Measurements from ENCODE around the gene MTARC2. TPM values are rescaled to one million over a fixed set of nuclear protein-coding genes. Genes with fewer than 3 reads are reported as not detected.

The MTARC2 gene
- polyA plus RNA-seq, 1 of the 3 experiments (the other 2 are of a cell fraction), result 6.1 TPM

DNA sequence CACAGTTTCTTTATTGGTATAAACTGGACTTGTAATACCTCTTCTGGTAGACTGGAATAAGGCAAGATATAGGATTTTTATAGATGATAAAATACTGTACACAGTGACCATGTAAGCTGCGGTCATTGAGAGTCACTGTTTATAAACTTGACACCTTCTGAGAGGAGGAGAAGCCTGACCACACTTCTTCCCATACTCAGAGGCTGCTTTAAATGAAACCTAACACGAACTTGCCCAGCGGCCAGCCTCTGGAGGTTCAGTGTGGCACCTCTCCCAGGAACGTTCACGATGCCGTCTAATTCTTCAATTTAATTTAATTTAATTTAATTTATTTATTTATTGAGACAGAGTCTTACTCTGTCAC is 61.0 kb downstream of the MTARC2 start (continued):
- TF ChIP-seq EP300 (IDR thresholded peaks at IDR 0.05; ENCODE audit: borderline replicate concordance in 1 of 2, low read depth in 1 of 2, low read length in 1 of 2) (no peak), NFIC (IDR thresholded peaks at IDR 0.05; ENCODE audit: borderline replicate concordance) (no peak), EZH2phosphoT487 (IDR thresholded peaks at IDR 0.05; ENCODE audit: borderline replicate concordance, low read depth) (no peak), IRF3 (IDR thresholded peaks at IDR 0.05; ENCODE audit: low read depth, low read length) (no peak), RAD21 (IDR thresholded peaks at IDR 0.05; ENCODE audit: low read length) (no peak), USF2 (IDR thresholded peaks at IDR 0.05; ENCODE audit: borderline replicate concordance, low read depth, low read length) (no peak), MAX (IDR thresholded peaks at IDR 0.05; ENCODE audit: low read depth) (no peak), FOXM1 (IDR thresholded peaks at IDR 0.05; ENCODE audit: low read depth) (no peak), RCOR1 (IDR thresholded peaks at IDR 0.05; ENCODE audit: low read length) (no peak), NRF1 (IDR thresholded peaks at IDR 0.05; ENCODE audit: low read depth, low read length) (no peak)

GRCh38 chr1:220809704-220810103 is 61.6 kb downstream of the MTARC2 start:
- TF ChIP-seq RAD21 (IDR thresholded peaks at IDR 0.05; ENCODE audit: low read length), result no peak
- no peak for TF ChIP-seq USF2 (IDR thresholded peaks at IDR 0.05; ENCODE audit: borderline replicate concordance, low read depth, low read length)
- no peak for TF ChIP-seq FOXM1 (IDR thresholded peaks at IDR 0.05; ENCODE audit: low read depth)
- no peak for TF ChIP-seq SIN3A (IDR thresholded peaks at IDR 0.05; ENCODE audit: borderline replicate concordance, low read depth, low read length)
- no peak for TF ChIP-seq MXI1 (IDR thresholded peaks at IDR 0.05; ENCODE audit: low read depth, low read length)
- no peak for TF ChIP-seq FOSL2 (IDR thresholded peaks at IDR 0.05; ENCODE audit: borderline replicate concordance, low read depth)
- no peak for TF ChIP-seq RFX5 (IDR thresholded peaks at IDR 0.05; ENCODE audit: low read length)
- no peak for TF ChIP-seq ELF1 (IDR thresholded peaks at IDR 0.05)
- no peak for TF ChIP-seq RXRA (IDR thresholded peaks at IDR 0.05; ENCODE audit: borderline replicate concordance, low read depth)
- no peak for TF ChIP-seq EP300 (IDR thresholded peaks at IDR 0.05; ENCODE audit: borderline replicate concordance in 1 of 2, low read depth in 1 of 2, low read length in 1 of 2)
- no peak for TF ChIP-seq TCF12 (IDR thresholded peaks at IDR 0.05)
- TF ChIP-seq NFIC (IDR thresholded peaks at IDR 0.05; ENCODE audit: borderline replicate concordance), result no peak
- no peak for TF ChIP-seq YY1 (IDR thresholded peaks at IDR 0.05; ENCODE audit: low read depth)
- TF ChIP-seq, protein P1, sequence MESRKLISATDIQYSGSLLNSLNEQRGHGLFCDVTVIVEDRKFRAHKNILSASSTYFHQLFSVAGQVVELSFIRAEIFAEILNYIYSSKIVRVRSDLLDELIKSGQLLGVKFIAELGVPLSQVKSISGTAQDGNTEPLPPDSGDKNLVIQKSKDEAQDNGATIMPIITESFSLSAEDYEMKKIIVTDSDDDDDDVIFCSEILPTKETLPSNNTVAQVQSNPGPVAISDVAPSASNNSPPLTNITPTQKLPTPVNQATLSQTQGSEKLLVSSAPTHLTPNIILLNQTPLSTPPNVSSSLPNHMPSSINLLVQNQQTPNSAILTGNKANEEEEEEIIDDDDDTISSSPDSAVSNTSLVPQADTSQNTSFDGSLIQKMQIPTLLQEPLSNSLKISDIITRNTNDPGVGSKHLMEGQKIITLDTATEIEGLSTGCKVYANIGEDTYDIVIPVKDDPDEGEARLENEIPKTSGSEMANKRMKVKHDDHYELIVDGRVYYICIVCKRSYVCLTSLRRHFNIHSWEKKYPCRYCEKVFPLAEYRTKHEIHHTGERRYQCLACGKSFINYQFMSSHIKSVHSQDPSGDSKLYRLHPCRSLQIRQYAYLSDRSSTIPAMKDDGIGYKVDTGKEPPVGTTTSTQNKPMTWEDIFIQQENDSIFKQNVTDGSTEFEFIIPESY (IDR thresholded peaks at IDR 0.05; ENCODE audit: borderline replicate concordance, low read depth), result no peak
- TF ChIP-seq, protein P2, sequence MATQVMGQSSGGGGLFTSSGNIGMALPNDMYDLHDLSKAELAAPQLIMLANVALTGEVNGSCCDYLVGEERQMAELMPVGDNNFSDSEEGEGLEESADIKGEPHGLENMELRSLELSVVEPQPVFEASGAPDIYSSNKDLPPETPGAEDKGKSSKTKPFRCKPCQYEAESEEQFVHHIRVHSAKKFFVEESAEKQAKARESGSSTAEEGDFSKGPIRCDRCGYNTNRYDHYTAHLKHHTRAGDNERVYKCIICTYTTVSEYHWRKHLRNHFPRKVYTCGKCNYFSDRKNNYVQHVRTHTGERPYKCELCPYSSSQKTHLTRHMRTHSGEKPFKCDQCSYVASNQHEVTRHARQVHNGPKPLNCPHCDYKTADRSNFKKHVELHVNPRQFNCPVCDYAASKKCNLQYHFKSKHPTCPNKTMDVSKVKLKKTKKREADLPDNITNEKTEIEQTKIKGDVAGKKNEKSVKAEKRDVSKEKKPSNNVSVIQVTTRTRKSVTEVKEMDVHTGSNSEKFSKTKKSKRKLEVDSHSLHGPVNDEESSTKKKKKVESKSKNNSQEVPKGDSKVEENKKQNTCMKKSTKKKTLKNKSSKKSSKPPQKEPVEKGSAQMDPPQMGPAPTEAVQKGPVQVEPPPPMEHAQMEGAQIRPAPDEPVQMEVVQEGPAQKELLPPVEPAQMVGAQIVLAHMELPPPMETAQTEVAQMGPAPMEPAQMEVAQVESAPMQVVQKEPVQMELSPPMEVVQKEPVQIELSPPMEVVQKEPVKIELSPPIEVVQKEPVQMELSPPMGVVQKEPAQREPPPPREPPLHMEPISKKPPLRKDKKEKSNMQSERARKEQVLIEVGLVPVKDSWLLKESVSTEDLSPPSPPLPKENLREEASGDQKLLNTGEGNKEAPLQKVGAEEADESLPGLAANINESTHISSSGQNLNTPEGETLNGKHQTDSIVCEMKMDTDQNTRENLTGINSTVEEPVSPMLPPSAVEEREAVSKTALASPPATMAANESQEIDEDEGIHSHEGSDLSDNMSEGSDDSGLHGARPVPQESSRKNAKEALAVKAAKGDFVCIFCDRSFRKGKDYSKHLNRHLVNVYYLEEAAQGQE (IDR thresholded peaks at IDR 0.05; ENCODE audit: low read depth, low read length), result no peak
- TF ChIP-seq IRF3 (IDR thresholded peaks at IDR 0.05; ENCODE audit: low read depth, low read length), result no peak
- Histone ChIP-seq H3K9me2 (no peaks in the 10 kb centered on the region), H3K4me3 (ENCODE audit: low read depth in 2 of 2, low read length in 1 of 2) (no peak overlapping the region), H3K27ac (ENCODE audit: low read depth in 2 of 2, low read length in 1 of 2) (no peak overlapping the region), H3K4me2 (no peak overlapping the region), H3K36me3 (replicated peaks in 1 of 2; ENCODE audit: control insufficient read depth in 1 of 2, insufficient read depth in 2 of 2, low read length in 1 of 2) (peaks cover 0 to 3% of the 10 kb centered on the region in 2 experiments), H3K79me2 (ENCODE audit: insufficient read depth) (no peaks in the 10 kb centered on the region), H3K9ac (no peak overlapping the region), H4K20me1 (ENCODE audit: insufficient read depth) (no peaks in the 10 kb centered on the region), H3K9me3 (no peaks in the 10 kb centered on the region), H2AFZ (ENCODE audit: low read depth) (no peak overlapping the region), H3K4me1 (ENCODE audit: control insufficient read depth in 1 of 2, insufficient read depth in 2 of 2, low read depth in 1 of 2, low read length in 1 of 2) (peaks cover 0 to 5% of the 10 kb centered on the region in 2 experiments; a peak in 1 of 4 replicates), H3K27me3 (ENCODE audit: insufficient read depth) (no peaks in the 10 kb centered on the region), H3F3A (replicated peaks; ENCODE audit: insufficient read depth) (no peaks in the 10 kb centered on the region)
- ChIA-PET POLR2A (no interaction called here), CTCF (interaction anchor here (0.5 to 2.7 kb wide), 12 partner anchors 8 to 394 kb away, joined by 3 to 12 read pairs (median 5); no protein-coding TSS in a partner anchor)
- no peak for DNase-seq
- 85% methylated on average over 8 of the region's 8 CpGs for WGBS (ENCODE audit: low lambda C conversion rate)
